HG03558 (cell line): ENCODE measurements around the gene SLC6A6.

Experiments used
- ATAC-seq: cut with Tn5 transposase; IDR thresholded peaks from one replicate; pipeline ENCODE4 v1.9.1; 2021; ENCODE audit warnings: moderate number of reproducible peaks; ENCODE audit not compliant: unreplicated experiment; ENCODE audit errors: extremely low read depth

SLC6A6 gene

GRCh38 chr3:14402304-14402811, at the start of gene SLC6A6:
Gene SLC6A6 (plus strand): TSS chr3:14402606. CDS start chr3:14443635, 41,029 bp downstream.
- ATAC-seq, result peak; percentile 53

DNA sequence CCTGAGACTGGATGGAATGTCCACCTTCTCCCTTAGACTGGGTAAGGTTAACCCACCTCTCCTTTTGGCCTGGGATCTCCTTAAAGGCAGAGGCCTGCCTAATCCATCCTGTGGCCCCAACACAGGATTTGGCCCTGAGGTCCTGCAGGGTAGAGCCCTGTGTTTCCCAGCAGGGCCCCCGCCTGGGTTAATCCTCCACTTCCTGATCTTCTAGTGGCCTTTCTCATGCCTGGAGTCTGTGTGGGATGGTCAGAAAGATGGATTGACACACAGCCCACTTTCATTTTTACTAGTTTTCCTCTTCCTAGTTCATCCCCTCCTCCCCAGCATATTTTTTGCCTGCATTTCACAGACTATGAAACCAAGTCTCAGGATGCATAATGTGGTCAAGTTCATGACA, 48.9 kb upstream of the SLC6A6 start:
- no peak for ATAC-seq

DNA sequence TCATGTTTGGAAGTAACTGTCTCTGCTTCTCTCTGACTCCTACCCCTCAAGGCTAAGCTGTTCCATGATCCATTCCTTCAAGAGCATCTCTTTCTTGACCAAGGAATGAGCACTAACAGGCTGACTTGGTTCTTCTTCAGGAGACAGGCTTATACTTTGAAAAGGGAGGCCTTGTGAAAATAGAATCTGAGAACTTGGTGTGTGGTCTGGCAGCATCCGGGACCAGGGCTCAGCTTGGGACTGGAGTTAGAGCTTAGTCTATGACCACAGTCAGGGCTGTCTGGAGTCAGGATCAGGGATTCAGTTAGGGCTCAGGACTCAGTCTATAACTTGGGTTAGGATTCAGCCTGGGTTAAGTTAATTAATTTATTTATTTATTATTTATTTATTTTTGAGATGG, 44.9 kb upstream of the SLC6A6 start:
- no peak for ATAC-seq

DNA sequence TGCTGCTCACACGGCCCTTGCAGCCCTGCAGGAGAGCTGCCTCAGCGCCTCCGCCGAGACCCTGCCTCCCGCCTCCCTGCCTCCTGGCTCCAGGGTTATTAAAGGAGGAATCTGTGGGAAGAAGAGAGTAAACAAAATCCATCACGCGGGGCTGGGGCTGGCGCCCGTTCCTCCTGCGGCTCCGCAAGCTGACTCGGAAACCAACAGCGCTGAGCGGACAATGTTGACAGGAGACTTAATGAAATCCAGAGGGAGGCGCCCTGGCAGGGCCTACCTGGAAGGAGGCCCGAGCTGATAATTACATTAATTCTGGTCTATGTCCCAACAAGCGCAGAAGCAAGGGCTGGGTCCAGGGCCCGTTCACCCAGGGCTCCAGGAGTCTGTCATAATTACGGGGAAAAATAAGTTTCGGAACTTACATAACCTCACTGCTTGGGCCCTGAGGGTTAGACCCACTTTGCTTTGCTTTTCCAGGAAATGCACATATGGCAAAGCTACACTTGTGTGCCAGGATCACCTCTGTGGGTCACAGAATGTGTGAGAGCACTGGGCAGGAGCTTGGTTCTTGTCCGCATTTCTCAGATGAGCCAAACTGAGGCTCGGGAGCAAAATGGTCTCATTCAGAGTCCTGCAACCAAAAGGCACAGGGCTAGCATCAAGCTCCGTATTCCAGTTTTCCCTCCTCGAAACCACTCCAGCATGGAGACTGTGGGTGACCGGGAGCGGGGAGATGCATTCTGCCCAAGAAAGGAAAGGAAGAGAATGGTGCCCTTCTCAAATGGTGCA, 43.8 kb upstream of the SLC6A6 start:
- no peak for ATAC-seq

DNA sequence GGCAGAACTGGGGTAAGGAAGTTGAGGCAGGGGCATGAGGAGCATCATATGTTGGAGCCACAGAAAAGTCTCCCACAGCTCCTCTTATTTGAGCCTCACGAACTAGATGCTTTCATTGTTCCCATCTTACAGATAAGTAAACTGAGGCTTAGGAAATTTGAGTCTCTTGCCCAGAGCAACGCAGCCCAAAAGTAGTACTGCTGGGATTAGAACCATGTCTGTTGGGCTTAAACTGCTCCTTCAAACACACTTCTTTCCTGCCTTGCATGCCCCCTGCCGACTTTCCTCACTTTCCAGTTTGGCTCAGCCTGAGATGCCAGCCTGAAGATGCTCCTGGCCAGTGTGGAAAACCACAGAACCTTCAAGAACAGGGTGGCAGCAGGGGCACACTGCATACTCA, 43.1 kb upstream of the SLC6A6 start:
- no peak for ATAC-seq

- no peak for ATAC-seq
These were observed 42.1 kb upstream of the SLC6A6 start for GRCh38 chr3:14360123-14360881.

DNA sequence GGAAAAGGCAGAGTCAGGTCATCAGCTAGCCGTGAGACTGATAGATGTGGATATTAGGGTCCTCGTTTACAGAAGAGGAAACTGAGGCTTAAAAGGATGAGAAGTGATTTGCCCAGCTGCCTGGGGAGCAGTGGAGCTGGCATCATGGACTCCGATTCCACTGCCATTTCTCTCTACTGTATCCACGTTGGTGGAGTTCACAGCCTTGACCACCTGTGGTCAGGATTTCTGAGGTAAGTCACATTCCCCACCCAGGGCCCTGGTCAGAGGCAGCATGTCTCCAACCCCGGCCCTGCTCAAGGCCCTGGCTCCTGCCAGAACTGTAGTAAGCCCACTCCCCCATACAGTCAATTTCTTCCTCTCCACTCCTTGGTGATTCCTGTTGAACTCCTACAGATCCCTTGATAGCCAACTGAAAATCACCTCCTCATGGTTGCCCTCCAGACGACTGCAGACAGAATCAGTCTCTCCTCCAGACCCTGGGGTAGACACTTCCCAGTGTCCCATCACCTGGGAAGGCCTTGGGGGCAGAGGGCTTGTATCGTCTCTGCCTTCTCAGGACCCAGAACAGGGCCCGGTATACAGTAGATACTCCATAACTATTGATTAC, 41.2 kb upstream of the SLC6A6 start:
- ATAC-seq, result no peak

DNA sequence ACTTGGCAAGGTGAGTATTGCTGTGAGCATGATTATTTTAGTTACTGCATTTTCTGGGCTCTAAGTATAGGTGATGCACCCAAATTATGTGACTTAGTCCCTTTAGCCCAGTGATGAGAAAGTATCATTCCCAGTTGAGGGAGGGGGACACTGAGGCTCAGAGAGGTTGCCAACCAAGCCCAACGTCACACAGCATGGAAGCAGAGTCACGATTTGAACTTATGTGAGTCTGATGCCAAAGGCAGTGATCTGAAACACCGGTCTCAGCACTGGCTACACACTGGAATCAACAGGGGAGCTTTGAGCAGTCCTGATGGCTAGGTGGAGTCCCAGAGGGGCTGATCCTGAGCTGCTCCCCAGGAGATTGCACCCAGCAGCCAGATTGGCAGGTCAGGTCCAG, 39.5 kb upstream of the SLC6A6 start:
- ATAC-seq, result no peak

- ATAC-seq, result no peak
These were observed 39.0 kb upstream of the SLC6A6 start for GRCh38 chr3:14363379-14363778.

- no peak for ATAC-seq
These were observed 38.4 kb upstream of the SLC6A6 start for GRCh38 chr3:14363991-14364390.

- no peak for ATAC-seq
These were observed 37.7 kb upstream of the SLC6A6 start for GRCh38 chr3:14364580-14365292.

- no peak for ATAC-seq
These were observed 36.2 kb upstream of the SLC6A6 start for GRCh38 chr3:14366248-14366647.

DNA sequence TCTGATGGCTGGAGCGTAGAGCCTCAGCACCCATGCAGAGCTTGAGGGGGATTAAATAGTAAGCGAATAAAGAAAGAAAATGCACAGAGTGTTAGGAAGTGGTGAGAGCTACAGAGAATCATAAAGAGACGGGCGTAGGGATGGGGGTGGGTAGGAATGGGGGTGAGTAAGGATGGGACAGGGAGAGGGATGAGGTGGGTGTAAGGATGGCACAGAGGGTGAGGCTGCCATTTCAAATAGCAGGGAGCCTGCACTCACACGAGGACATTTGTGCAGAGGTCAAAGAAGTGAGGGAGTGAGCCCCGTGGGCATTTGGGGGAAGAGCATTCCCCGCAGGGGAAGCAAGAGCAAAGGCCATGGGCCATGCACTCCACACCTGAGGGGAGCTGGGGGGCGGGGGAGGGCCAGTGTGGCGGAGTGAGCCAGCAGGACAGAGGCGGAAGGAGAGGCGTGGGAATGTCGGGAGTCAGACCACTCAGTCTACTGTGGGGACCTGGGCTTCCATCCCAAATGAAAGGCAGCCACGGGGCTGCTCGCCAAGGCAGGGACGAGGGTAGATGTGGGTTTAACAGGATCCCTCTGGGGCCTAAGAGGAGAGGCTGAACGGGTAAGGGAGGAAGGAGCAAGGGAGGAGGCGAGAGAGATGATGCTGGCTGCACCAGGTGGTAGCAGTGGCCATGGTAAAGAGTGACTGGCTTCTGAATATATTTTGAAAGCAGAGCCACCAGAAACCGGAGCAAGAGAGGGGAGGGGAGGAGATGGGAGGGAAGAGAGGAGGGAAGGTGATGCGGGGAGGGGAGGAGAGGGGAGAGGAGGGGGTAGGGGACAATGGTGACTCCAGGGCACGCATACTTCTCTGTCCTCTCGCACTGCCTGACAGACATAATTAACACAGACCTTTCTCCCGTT, 35.2 kb upstream of the SLC6A6 start:
- ATAC-seq, result no peak

GRCh38 chr3:14368146-14368545, 34.3 kb upstream of the SLC6A6 start:
- ATAC-seq, result no peak

- ATAC-seq, result no peak
These were observed 33.5 kb upstream of the SLC6A6 start for GRCh38 chr3:14368885-14369284.

DNA sequence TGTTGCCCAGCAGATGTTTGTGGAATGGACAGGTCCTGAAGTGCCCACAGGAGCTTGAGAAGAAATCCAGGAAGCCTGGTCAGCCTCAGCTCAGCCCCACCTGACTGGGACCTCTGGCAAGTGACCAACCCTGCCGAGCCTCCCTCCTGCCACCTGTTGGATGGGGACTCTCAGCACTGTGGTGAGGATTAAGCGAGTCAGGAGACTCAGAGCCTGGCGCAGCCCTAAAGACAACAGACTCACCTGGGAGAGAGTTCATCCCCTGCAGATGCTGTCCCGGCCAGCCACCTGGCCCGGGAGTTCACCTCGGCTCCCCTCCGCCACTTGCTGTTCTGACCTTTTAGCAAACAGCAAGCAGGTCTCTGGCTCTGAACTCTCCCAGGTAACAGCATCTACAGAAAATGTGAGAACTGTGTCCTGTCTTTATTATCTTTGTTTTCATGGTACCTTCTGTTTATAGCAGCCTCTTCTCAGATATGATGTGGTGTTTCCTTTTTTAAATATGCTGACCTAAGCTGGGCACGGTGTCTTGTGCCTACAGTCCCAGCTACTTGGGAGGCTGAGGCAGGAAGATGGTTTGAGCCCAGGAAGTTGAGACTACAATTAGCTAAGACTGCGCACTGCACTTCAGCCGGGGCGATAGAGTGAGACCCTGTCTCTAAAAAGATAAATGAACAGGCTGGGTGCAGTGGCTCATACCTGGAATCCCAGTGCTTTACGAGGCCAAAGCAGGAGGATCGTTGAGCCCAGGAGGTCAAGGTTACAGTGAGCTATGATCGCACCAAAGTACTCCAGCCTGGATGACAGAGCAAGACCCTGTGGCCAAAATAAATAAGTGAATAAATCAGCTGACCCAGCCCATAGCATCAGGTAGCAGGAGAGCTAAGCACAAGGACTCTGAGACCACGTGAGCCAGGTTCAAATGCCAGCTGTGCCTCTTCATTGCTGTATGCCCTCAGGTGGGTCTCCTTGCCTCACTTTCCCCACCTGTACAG, 32.4 kb upstream of the SLC6A6 start:
- no peak for ATAC-seq

GRCh38 chr3:14370720-14371572, 31.5 kb upstream of the SLC6A6 start:
- ATAC-seq, result no peak
